Measurements from ENCODE around the gene SFI1. TPM values are rescaled to one million over a fixed set of nuclear protein-coding genes. Genes with fewer than 3 reads are reported as not detected.

The SFI1 gene
- total RNA-seq, 2 experiments from 2014 or later = 174 to 183 TPM

Small RNAs within 50 kb of the gene (microRNA-seq; reads per million reads assigned to microRNA genes)
- gene MIR7109 (ENCODE audit: borderline microRNAs expressed, borderline replicate concordance) = not detected

Other genes starting within 250 kb of the SFI1 start
- 10 to 100 TPM; 56.0 to 63.0 TPM for gene PIK3IP1, start 204.0 kb upstream of the SFI1 start, total RNA-seq
- 10 to 100 TPM; 31.6 to 32.7 TPM for gene PATZ1, start 150.2 kb upstream of the SFI1 start, total RNA-seq
- 10 to 100 TPM; 81.0 to 83.5 TPM for gene DRG1, start 96.9 kb upstream of the SFI1 start, total RNA-seq
- 10 to 100 TPM; 34.5 to 41.5 TPM for gene EIF4ENIF1, start 6.7 kb upstream of the SFI1 start, total RNA-seq
- gene PISD, start 165.7 kb downstream of the SFI1 start, total RNA-seq = 10 to 100 TPM; 19.4 to 19.6 TPM

Measured in activated CD4-positive, alpha-beta T cell treated with anti-CD3 and anti-CD28 coated beads, Interleukin-2, amount 10 ng/mL, durations not matched to agents 7 days and 5 days (primary cell).